ENCODE results near the gene PLA2G12A. TPM values are rescaled to one million over a fixed set of nuclear protein-coding genes. Genes with fewer than 3 reads are reported as not detected.

The PLA2G12A gene
- total and polyA plus RNA-seq, 2 of the 8 experiments (the other 6 are each of a cell fraction or from before 2014, with no cell fraction given) = 26.6 to 47.2 TPM

GRCh38 chr4:109691411-109691920 lies 38.4 kb downstream of the PLA2G12A start:
- ChIA-PET CTCF (ENCODE audit: partially characterized antibody) (interaction anchor here (0.5 kb wide), 1 partner anchor 44 kb away, joined by 4 read pairs; no protein-coding TSS in a partner anchor), POLR2A (ENCODE audit: partially characterized antibody) (no interaction called here)
- FAIRE-seq (no peak), DNase-seq (ENCODE audit: low read depth in 1 of 2, low spot score in 2 of 2) (no peak)
- no peak overlapping the region for H2BK5ac ChIP-seq (ENCODE audit: low read depth, low read length)
- no peaks in the 10 kb centered on the region for H3K79me2 ChIP-seq (ENCODE audit: control insufficient read depth in 1 of 2, insufficient read depth in 2 of 2, low read length in 2 of 2)
- no peak overlapping the region for H3K4ac ChIP-seq (replicated peaks; ENCODE audit: insufficient read length, low read depth, low read length)
- H3K27ac ChIP-seq (ENCODE audit: low read depth, low read length) = no peak overlapping the region
- H3K4me2 ChIP-seq (ENCODE audit: insufficient read depth in 1 of 2, low read depth in 2 of 2, low read length in 2 of 2) = no peak overlapping the region
- no peak overlapping the region for H2BK120ac ChIP-seq (replicated peaks; ENCODE audit: low read depth, low read length)
- WGBS, 2 experiments (ENCODE audit: extremely low coverage in 1 of 2, insufficient coverage in 1 of 2, insufficient read length in 1 of 2, insufficient replicate concordance in 2 of 2, low coverage in 1 of 2, low lambda C conversion rate in 2 of 2, missing lambda C conversion rate in 1 of 2) = 91% methylated on average over 1 of the region's 1 CpG; no CpG with 5 or more reads in 1 of the 2 experiments
- H2BK20ac ChIP-seq (ENCODE audit: low read length) = no peak overlapping the region
- no peak overlapping the region for H2BK12ac ChIP-seq (ENCODE audit: low read depth, low read length)
- no peaks in the 10 kb centered on the region for H3K9me3 ChIP-seq (ENCODE audit: insufficient read depth in 2 of 2, low read depth in 1 of 2, low read length in 1 of 2)
- no peaks in the 10 kb centered on the region for H3K4me1 ChIP-seq (replicated peaks in 1 of 4; ENCODE audit: control insufficient read depth in 3 of 4, insufficient read depth in 4 of 4, low read length in 3 of 4)
- no peak overlapping the region for H4K8ac ChIP-seq (ENCODE audit: extremely low read depth, insufficient read depth, low read length)
- no peak overlapping the region for H3K14ac ChIP-seq (ENCODE audit: insufficient read length)
- H4K91ac ChIP-seq (replicated peaks; ENCODE audit: insufficient read length, low read length) = no peak overlapping the region
- no peak overlapping the region for H3K9ac ChIP-seq (replicated peaks in 1 of 4; ENCODE audit: extremely low read depth in 1 of 4, low read depth in 3 of 4, low read length in 3 of 4)
- no peak overlapping the region for H2BK15ac ChIP-seq (ENCODE audit: low read length)
- H4K20me1 ChIP-seq (replicated peaks in 1 of 2; ENCODE audit: control insufficient read depth in 1 of 2, insufficient read depth in 2 of 2, low read length in 2 of 2) = peaks cover 0 to 1% of the 10 kb centered on the region in 2 experiments
- no peak overlapping the region for H4K5ac ChIP-seq (ENCODE audit: insufficient read length, low read depth, low read length)
- no peak overlapping the region for H3K23ac ChIP-seq (ENCODE audit: insufficient read length)
- H3K23me2 ChIP-seq (ENCODE audit: low read depth, low read length) = no peaks in the 10 kb centered on the region
- no peak overlapping the region for H2AK5ac ChIP-seq (ENCODE audit: low read depth, low read length)
- H3K27me3 ChIP-seq (replicated peaks in 1 of 4; ENCODE audit: control insufficient read depth in 3 of 4, extremely low read depth in 1 of 4, insufficient read depth in 3 of 4, low read length in 3 of 4) = no peaks in the 10 kb centered on the region
- H3K79me1 ChIP-seq (ENCODE audit: low read depth, low read length) = no peaks in the 10 kb centered on the region
- no peak overlapping the region for H3K18ac ChIP-seq (ENCODE audit: extremely low read depth, low read length)
- no peak overlapping the region for H3K4me3 ChIP-seq (ENCODE audit: extremely low read depth in 1 of 4, insufficient read depth in 2 of 4, low read depth in 3 of 4, low read length in 4 of 4)
- H2AFZ ChIP-seq (ENCODE audit: low read length) = no peak overlapping the region
- H3K56ac ChIP-seq (replicated peaks; ENCODE audit: insufficient read length, low read depth, low read length) = no peak overlapping the region
- peaks cover 4 to 20% (median 11%) of the 10 kb centered on the region in 4 experiments; a peak in 6 of 8 replicates for H3K36me3 ChIP-seq (ENCODE audit: control insufficient read depth in 2 of 4, insufficient read depth in 4 of 4, low read length in 3 of 4)
- no peak for TF ChIP-seq CHD2 (IDR thresholded peaks at IDR 0.05; ENCODE audit: low read length)
- no peak for TF ChIP-seq CBX5 (IDR thresholded peaks at IDR 0.05; ENCODE audit: low read depth, low read length)
- no peak for TF ChIP-seq SIN3A (conservative IDR thresholded peaks at IDR 0.05 in 1 of 2, IDR thresholded peaks at IDR 0.05 in 1 of 2; ENCODE audit: low read depth in 1 of 2, low read length in 2 of 2)
- no peak for TF ChIP-seq POLR2A (IDR thresholded peaks at IDR 0.05; ENCODE audit: control extremely low read depth in 1 of 2, low read depth in 2 of 2, low read length in 2 of 2)
- TF ChIP-seq BRCA1 (IDR thresholded peaks at IDR 0.05; ENCODE audit: low read depth, low read length) = no peak
- TF ChIP-seq GABPA (IDR thresholded peaks at IDR 0.05; ENCODE audit: borderline replicate concordance, insufficient read depth, low read length) = no peak
- TF ChIP-seq, protein P1, sequence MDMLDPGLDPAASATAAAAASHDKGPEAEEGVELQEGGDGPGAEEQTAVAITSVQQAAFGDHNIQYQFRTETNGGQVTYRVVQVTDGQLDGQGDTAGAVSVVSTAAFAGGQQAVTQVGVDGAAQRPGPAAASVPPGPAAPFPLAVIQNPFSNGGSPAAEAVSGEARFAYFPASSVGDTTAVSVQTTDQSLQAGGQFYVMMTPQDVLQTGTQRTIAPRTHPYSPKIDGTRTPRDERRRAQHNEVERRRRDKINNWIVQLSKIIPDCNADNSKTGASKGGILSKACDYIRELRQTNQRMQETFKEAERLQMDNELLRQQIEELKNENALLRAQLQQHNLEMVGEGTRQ (IDR thresholded peaks at IDR 0.05; ENCODE audit: low read length) = no peak
- TF ChIP-seq SP1 (IDR thresholded peaks at IDR 0.05; ENCODE audit: low read depth, low read length) = no peak
- no peak for TF ChIP-seq ATF3 (IDR thresholded peaks at IDR 0.05; ENCODE audit: insufficient read depth, low read depth, low read length)
- no peak for TF ChIP-seq MAX (IDR thresholded peaks at IDR 0.05)
- TF ChIP-seq TAF1 (IDR thresholded peaks at IDR 0.05; ENCODE audit: low read depth, low read length) = no peak
- TF ChIP-seq RBBP5 (IDR thresholded peaks at IDR 0.05; ENCODE audit: borderline replicate concordance, low read depth, low read length) = no peak
- TF ChIP-seq TEAD4 (IDR thresholded peaks at IDR 0.05; ENCODE audit: low read depth, low read length) = no peak
